ENCODE results near the gene CSRP3. TPM values are rescaled to one million over a fixed set of nuclear protein-coding genes. Genes with fewer than 3 reads are reported as not detected.

Gene CSRP3
- total and polyA plus RNA-seq, 12 donors, result 0.17 to 2.3 (median 0.32) TPM; not detected in 9

DNA sequence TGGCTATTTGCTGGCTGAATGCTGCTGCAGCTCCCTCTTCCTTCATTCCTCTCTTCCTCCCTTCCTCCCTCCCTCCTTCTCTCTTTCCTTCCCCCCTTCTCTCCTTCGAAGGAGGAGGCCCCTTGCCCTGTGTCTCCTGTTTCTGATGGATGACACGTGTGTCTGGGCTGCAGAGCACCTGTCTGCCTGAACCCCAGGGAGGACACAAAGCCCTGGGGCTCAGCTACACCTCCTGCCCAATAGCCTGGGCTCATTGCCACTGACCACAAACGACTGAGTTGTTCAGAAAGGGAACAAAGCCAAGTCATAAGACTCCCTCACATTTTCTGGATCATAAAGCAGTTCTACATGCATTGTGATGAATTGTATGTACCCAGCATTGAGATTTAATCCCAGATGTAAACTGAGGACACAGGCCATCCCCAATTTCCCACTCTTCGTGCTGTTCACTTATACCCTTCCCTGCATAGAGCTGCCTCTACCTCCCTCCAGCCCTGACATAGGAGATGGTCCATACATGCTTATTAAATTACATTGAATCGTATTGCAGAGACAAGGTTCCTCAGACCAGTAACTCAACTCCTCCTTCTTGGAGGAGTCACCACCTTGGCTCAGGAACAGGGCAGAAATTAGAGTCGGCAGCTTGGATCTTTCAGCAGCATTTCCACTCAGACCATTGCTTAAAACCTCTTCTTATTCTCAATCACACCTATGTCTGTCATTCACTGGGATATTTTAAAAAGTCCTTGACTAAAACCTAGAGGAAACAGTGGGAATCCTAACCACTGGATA is 1.2 kb downstream of the CSRP3 start:
- WGBS, 4 donors, result 39 to 57% (median 49%) methylated on average over 5 to 6 of the region's 6 CpGs
- H3K4me3 ChIP-seq, result no peak overlapping the region
- no peak overlapping the region for H3K27ac ChIP-seq
- no peaks in the 10 kb centered on the region for H3K36me3 ChIP-seq (replicated peaks in 1 of 2)
- no peaks in the 10 kb centered on the region for H3K27me3 ChIP-seq
- intact Hi-C loops (cut with DNase I), result no loop called here
- no peaks in the 10 kb centered on the region for H3K4me1 ChIP-seq (replicated peaks in 1 of 2)
- H3K9me3 ChIP-seq (replicated peaks in 1 of 3), result no peaks in the 10 kb centered on the region
- TF ChIP-seq, protein P1, sequence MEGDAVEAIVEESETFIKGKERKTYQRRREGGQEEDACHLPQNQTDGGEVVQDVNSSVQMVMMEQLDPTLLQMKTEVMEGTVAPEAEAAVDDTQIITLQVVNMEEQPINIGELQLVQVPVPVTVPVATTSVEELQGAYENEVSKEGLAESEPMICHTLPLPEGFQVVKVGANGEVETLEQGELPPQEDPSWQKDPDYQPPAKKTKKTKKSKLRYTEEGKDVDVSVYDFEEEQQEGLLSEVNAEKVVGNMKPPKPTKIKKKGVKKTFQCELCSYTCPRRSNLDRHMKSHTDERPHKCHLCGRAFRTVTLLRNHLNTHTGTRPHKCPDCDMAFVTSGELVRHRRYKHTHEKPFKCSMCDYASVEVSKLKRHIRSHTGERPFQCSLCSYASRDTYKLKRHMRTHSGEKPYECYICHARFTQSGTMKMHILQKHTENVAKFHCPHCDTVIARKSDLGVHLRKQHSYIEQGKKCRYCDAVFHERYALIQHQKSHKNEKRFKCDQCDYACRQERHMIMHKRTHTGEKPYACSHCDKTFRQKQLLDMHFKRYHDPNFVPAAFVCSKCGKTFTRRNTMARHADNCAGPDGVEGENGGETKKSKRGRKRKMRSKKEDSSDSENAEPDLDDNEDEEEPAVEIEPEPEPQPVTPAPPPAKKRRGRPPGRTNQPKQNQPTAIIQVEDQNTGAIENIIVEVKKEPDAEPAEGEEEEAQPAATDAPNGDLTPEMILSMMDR (IDR thresholded peaks at IDR 0.05), result no peak
- no peak for TF ChIP-seq POLR2A (IDR thresholded peaks at IDR 0.05)
- DNase-seq, result no peak

DNA sequence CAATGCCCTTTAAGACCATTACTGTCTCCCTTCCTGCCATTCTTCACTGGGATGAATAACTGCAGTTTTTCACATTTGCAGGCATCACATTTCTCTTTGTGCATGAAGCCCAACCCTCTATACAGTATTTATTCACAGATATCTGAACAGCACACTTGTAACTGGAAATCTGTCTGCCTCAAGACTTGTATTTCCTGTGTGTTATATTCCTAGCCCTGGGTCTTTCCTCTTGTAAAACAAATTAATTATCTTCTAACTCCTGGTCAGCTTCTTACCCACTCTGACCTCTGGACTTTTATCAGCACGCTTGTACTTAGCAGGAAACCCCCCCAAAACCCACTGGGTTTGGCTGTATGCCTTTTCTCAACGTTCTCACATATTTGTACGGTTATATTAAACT is 2.0 kb downstream of the CSRP3 start:
- Histone ChIP-seq H3K4me1 (replicated peaks in 1 of 2) (no peaks in the 10 kb centered on the region), H3K27ac (no peak overlapping the region), H3K4me3 (no peak overlapping the region), H3K9me3 (replicated peaks in 1 of 3) (no peaks in the 10 kb centered on the region), H3K27me3 (no peaks in the 10 kb centered on the region), H3K36me3 (replicated peaks in 1 of 2) (no peaks in the 10 kb centered on the region)
- no peak for TF ChIP-seq POLR2A (IDR thresholded peaks at IDR 0.05)
- TF ChIP-seq, protein P1 (IDR thresholded peaks at IDR 0.05), result no peak
- intact Hi-C loops (cut with DNase I), result no loop called here
- 45 to 56% (median 50%) methylated on average over 3 of the region's 3 CpGs for WGBS, 4 donors
- no peak for DNase-seq

DNA sequence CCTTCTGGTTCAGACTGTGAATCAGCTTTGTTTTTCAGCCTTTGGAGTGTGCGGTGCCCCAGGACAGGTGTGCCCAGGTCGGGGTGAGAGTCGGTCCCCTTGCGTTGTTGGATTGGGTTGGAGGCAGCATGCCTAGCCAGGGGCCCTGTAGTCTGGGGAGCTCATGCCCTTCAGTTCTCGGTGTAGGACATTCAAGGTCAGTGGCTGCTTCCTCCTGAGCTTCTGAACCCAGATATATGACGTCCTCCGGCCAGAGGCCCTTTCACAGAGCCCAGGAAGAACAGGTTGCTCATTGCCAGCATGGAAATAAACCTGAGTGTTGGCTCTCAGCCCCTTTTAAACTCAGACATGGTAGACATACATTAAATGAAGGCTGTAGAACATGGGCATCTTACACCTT is 2.7 kb downstream of the CSRP3 start:
- Histone ChIP-seq H3K27me3 (no peaks in the 10 kb centered on the region), H3K27ac (no peak overlapping the region), H3K4me3 (no peak overlapping the region), H3K4me1 (replicated peaks in 1 of 2) (no peaks in the 10 kb centered on the region), H3K36me3 (replicated peaks in 1 of 2) (no peaks in the 10 kb centered on the region), H3K9me3 (replicated peaks in 1 of 3) (no peaks in the 10 kb centered on the region)
- 76 to 91% (median 86%) methylated on average over 7 of the region's 7 CpGs for WGBS, 4 donors
- no peak for DNase-seq
- TF ChIP-seq, protein P1 (IDR thresholded peaks at IDR 0.05), result no peak
- no peak for TF ChIP-seq POLR2A (IDR thresholded peaks at IDR 0.05)
- intact Hi-C loops (cut with DNase I), result no loop called here

DNA sequence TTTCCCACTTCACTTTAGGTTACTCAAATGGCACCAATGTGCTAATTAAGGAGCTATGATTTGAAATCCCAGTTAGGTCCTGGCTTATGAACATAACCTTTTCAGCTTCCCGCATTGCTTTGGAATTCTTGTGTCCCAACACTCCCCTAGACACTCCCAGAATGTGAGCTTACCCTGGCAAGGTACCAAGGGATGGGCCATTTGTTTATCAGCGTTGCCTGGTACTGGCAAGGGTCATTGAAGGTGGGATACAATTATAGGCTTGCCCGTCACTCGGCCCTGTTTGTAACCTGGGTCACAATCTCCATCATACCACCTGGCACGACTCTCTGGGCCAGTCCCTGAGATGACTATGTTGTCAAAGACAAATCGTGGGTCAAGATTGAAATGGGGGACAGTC is 5.4 kb downstream of the CSRP3 start:
- WGBS, 4 donors, result 73 to 89% (median 83%) methylated on average over 6 of the region's 6 CpGs
- no peaks in the 10 kb centered on the region for H3K36me3 ChIP-seq (replicated peaks in 1 of 2)
- H3K4me3 ChIP-seq, result no peak overlapping the region
- no peaks in the 10 kb centered on the region for H3K4me1 ChIP-seq (replicated peaks in 1 of 2)
- DNase-seq, result no peak
- TF ChIP-seq POLR2A (IDR thresholded peaks at IDR 0.05), result no peak
- TF ChIP-seq, protein P1 (IDR thresholded peaks at IDR 0.05), result no peak
- intact Hi-C loops (cut with DNase I), result no loop called here
- no peaks in the 10 kb centered on the region for H3K9me3 ChIP-seq (replicated peaks in 1 of 3)
- H3K27me3 ChIP-seq, result no peaks in the 10 kb centered on the region
- H3K27ac ChIP-seq, result no peak overlapping the region

Measured in adrenal gland (tissue), 12 donors.